ENCODE data around the gene DNAJC24.
A peak's percentile ranks its signal among the peaks of the same experiment; 100 is the strongest.
"Not testable (repeated sequence)": the region's sequence is repeated elsewhere in the genome, so short reads cannot be mapped to it uniquely, and the experiment has no call there.

DNAJC24 gene

DNA sequence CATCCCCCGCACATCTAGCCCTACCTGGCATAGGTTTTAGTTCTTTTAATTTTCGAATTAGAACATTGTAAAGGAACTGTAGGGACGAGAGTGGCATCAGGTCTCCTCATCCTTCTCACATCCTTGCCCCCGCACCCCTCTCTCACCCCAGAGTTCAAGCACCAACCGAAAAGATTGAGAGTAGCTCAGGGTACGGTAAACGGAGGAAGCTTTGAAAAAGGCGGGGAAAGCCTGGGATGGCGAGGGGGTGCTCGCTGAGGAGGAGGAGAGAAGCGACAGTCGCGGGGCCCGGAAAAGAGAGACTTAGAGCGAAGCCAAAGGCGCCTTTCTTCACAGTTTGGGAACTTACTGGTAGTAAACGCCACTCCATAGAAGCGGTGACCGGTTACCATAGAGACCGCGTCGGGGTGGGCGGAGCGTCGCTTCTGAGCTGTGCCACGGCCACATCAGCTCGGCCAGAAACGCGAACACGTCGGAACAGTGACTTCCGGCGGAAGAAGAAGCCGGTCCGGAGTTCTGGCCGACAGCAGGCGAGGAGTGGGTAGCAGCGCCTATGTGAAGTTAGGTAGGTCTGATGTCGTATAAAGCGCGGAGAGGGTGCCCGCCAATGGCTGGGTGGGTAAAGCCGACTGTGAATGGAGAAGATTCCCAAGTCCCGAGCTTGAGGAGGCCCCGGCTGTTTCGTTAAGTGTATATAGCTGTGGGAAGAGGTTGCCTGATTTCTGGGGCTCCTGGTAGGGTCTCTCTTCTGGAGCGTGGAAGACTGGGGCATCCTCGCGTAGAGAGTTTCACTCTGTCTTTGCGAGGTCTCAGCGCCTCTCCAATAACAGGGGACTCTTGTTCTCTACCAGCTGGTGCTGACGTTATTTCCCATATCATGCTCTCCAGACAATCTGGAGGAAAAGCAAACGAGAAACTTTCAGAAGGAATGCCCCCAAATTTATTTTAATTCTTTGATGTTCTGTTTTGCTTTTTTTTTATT is at the start of gene DNAJC24, which contains the start of gene DCDC1:
TSS of gene DNAJC24 (plus strand) at position 513 of the 982 bp plus-strand sequence. CDS start 889 bp downstream, outside the sequence.
TSS of gene DCDC1 (minus strand) at position 392 of the 982 bp plus-strand sequence. CDS start 41,459 bp downstream, outside the sequence.
- DNase-seq, result peak; percentile 97

- DNase-seq, result not testable (repeated sequence)
These were observed 48.2 kb upstream of the DNAJC24 start for GRCh38 chr11:31321494-31321893.

- DNase-seq, result no peak
These were observed 46.5 kb upstream of the DNAJC24 start for GRCh38 chr11:31323145-31323544.

DNA sequence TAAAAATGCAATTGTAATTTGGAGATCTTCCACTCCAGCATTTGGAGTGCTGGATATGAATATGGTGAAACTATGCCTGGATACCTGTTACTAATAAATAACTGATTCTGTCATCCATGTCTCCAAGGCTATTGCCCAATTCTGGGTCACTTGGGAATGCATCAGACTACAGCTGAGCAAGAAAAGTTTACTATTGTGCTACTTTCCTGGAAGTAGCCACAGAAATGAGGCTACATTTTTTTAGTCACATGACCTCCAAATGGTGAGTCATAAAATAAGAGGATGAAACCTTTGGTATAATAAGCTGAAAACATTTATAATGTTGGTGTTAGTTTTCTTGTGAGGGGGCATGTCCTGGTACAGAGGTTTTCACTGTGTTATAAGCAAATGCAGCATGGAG is 44.5 kb upstream of the DNAJC24 start:
- no peak for DNase-seq

DNA sequence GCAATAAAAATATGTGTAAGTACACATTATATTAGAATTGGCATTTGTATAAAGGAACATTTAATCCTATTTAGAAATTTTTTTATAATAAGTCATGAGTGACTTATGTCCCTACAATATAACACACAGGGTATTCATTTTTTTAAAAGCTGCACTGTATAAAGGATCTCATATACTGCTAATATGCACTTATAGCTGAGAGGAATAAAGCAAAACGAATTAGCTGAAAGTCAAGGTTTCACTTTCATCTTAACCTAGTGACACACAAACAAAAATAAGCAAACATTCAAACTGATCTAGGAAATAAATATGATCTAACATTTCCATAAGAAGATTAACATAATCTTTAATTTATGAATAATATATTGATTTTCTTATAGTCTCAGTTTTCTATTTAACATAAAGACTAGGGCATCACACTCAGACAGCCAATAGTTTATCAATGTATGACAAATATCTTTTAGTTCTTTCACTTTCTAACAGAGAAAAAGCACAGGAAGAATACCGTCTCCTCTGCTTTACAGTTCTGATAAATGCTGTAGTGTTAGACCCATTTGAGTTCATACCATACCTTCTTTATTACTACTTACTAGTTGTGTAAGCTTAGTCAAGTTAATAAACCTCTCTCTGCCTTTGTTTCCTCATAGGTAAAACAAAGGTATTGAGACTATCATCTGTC is 43.1 kb upstream of the DNAJC24 start:
- no peak for DNase-seq

DNA sequence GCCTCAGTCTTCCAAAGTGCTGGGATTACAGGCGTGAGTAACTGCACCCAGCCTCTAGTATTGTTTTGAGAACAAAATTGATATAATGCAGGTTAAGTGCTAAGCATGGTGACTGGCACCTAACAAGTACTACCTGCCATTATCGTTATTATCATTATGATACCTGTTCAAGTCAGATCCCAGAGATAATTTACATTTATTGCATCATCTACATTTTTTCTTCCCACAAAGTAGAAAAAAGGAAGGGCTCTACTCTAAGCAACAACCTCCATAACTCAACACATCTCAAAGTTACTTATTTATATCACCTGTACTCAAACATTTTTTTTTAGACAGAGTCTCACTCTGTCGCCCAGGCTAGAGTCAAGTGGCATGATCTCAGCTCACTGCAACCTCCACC is 42.2 kb upstream of the DNAJC24 start:
- DNase-seq, result no peak

GRCh38 chr11:31328697-31329096 is 41.0 kb upstream of the DNAJC24 start:
- no peak for DNase-seq

DNA sequence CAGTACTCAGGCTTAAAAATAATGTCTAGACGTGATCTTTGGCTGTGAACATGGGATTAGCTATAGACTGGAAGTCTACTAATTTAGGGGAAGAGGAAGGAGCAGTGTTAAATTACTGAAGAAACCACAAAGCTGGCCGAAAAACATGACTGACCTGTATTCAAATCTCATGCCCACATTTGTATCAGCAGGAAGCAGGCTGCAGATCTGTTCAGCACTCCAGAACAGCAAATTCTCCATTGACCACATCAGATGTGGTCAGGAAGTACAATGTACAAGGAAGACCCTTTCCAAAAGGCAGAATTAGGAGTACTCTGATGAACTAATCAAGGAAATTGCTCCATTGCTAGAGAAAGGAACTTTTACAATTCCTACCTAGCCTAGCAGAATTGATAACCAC is 31.9 kb upstream of the DNAJC24 start:
- peak; percentile 61 for DNase-seq

DNA sequence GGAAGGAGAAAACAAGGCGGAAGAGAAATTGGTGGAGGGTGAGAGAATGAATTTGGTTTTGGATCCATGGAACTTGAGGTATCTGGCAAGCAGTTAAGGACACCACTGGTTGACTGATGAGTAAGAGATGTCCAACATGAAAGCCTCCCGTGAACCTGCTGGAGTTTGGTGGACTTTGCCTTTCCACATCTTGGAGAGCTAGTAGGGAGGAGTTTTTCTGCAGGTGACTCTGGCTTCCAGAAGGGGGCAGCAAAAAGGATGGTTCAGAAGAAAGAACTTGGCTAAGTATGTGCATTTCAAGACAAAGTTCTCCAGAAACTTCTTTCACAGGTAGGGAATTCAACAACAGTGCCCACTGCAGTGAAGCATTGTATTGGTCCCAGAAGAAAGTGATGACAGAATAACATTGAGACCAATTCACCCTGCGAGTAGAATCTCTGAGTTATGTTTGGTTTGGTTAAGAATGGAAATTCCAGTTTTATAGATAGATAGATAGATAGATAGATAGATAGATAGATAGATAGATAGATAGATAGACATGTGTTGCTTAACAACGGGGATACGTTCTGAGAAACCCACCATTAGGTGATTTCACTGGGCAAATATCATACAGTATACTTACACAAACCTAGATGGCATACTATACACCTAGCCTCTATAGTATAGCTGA is 28.6 kb upstream of the DNAJC24 start:
- DNase-seq, result peak; percentile 55

DNA sequence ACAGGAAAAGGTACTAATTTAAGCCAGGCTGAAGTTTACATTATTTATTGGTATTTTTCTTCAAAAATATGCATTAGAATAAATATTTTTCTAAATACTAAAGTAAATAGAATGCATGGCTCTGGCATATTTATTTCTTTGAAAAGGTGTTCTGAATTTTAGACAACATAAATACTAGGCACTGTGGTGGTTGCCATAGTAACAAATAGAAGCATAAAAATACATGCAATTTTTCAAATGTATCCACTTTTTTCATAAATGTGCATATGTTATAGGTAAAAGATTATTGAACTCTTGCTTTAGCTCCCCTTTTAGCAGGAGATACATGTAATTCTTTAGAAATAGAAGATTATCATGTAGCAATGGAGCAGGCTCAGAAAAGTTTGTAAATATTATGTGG is 18.5 kb upstream of the DNAJC24 start:
- DNase-seq, result no peak

- DNase-seq, result no peak
These were observed 14.5 kb upstream of the DNAJC24 start for GRCh38 chr11:31355131-31355530.

DNA sequence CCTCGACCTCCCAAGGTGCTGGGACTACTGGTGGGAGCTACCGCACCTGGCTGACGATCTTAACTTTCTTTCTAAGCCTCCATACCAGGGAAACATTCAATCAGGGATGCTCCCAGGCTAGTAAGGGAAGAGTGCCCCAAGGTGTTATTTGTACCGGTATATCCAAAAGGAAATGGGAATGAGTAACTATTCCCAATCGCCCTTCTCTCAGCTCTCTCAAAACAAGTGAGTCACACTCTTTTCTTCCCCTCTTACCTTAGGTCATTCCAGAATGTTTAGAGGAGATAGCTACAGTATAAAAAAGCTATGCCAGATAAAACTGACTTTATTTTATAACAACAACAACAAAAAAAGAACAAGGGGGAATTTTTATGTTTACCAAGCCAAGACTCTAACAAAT is 13.8 kb upstream of the DNAJC24 start:
- no peak for DNase-seq

DNA sequence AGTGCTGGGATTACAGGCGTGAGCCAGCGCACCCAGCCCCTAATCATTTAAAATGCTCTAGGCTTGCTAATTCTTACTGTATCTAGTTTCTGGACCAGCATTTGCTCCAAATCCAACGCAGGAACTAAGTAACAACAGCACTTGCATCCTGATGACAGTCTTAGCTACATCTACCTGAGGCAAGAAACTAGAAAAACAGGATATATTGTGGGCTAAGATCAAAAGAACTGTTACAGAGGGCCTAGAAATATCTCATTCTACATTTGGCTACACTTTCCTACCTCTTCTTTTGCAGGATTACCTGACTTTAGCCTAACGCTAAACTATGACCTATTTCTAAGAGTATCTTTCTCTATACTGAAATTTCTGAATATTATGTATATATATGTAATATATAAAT is 7.9 kb upstream of the DNAJC24 start:
- DNase-seq, result no peak

- DNase-seq, result peak; percentile 50
These were observed 2.9 kb upstream of the DNAJC24 start for GRCh38 chr11:31366795-31367194.

- no peak for DNase-seq
These were observed 6.2 kb downstream of the DNAJC24 start for GRCh38 chr11:31375879-31376278.

- DNase-seq, result no peak
These were observed 13.5 kb downstream of the DNAJC24 start for GRCh38 chr11:31383116-31383515.

DNA sequence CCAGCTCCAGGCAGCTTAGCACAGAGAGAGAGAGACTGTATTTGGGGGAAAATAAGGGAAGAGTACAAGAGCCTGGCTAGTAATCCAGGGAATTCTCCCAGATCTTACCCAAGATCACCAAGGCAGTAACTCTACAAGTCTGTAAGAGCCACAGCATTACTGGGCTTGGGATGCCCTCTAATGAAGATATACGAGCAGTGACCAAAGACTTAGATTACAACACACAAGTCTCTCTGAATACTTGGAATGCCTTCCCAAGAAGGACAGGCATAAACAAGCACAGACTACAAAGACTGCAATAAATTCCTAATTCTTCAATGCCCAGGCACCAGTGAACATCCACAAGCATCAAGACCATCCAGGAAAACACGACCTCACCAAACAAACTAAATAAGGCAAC is 17.7 kb downstream of the DNAJC24 start:
- DNase-seq, result no peak

DNA sequence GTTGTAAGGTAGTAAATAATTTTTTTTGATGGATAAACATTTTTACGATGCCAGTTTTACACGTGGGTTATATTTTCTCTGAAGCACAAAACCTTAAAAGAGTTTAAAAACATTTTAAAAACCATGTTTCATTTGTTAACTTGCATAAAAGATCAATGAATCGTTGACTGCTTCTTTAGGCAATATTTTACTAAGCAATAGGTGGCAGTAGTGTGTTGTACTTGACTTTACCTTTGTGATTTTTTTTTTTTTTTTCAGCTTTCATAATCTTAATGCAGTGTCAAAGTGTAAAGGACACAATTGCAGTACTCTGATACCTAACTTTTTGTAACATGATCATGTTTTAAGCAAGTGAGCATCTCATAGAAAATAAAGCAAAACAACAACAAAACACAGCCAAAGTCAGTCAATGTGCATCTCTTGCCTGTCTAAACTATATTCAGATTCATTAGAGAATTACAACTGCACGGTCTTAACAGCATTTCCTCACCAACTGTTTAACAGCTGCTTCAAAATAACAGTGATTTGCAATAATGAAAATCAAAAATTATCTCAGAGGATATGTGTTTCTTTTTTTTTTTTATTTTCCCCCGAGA is 27.7 kb downstream of the DNAJC24 start:
- DNase-seq, result peak; percentile 67

DNA sequence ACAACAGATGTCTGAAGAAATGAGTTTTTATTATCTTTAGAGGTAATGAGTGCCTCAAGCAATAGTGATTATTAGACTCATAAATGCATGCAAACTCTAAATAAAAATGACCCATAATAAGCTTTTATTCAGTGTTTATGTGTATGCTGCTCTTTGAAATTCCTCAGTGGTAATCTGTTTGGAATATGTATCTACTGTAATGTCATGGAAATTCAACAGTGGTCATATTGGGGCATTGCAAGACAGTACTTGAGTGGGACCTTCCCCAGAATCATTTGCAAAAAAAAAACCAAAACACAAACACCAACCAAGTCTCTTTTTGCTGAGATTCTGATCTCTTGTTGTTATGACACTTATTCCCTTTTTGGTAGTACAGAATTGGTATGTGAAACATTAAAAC is 35.0 kb downstream of the DNAJC24 start:
- no peak for DNase-seq

DNA sequence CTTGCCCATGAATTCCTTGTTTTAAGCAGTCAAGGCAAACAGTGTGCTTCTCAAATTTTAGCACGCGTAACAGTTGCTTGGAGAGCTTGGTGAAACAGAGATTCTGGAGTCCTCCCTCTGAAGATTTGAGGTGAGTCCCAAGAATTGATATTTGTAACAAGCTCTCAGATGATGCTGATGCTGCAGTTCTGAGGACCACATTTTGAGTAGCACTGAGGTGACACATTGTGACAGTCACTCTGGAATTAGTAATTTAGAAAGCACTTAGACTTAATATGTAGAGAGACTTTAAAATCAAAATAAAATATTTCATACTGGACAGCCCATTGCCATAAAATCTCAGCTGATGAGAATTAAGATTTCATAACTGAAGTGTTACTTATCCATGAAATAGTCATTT is 38.5 kb downstream of the DNAJC24 start:
- DNase-seq, result no peak

DNA sequence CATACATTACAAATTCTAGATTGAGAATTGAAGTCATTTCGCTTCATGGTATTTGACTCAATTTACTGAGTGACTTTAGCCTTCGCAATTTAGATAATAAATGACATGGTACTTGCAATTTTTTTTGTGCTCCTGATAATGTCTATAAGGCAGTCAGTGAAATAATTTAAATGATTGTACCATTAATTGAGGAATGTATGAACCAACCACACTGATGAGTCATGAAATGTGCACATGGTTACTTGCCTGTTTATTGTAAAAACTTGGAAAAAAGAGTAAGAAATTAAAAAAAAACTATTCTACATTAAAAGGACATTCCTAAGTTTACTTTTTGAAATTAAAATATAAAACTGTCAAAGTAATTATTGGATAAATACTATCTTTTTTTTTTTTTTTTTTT is 43.3 kb downstream of the DNAJC24 start:
- no peak for DNase-seq

GRCh38 chr11:31414338-31414737 is 44.7 kb downstream of the DNAJC24 start:
- DNase-seq, result no peak

- DNase-seq, result no peak
These were observed 45.8 kb downstream of the DNAJC24 start for GRCh38 chr11:31415435-31415834.

All from hematopoietic multipotent progenitor cell treated with erythropoietin and hydrocortisone succinate and interleukin-3 and kit ligand, for 4 days (in vitro differentiated cells).